HG02571 (cell line): ENCODE data around the gene CDKN1B.

ENCODE experiments used
- ATAC-seq: cut with Tn5 transposase; IDR thresholded peaks from one replicate; pipeline ENCODE4 v1.9.1; 2021; ENCODE audit warnings: mild to moderate bottlenecking, moderate library complexity; ENCODE audit not compliant: unreplicated experiment

Gene CDKN1B

DNA sequence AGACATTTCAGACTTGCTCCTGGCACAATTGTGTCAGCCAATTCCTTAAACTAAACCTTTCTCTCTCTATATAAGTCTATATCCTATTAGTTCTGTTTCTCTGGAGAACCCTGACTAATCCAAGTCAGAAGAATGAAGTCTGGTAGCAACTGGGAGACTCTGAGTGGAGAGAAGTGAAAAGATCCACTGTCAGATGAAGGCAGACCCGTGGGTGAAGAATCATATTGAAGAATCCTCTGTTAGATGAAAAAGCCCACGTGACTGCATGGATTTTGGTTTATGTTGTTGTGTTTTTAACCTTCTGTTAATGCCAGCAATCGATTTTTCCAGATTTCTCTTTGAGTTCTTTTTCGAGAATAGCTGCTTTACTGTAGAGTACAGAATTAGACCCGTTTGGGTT is 38.8 kb downstream of the CDKN1B start:
- no peak for ATAC-seq

DNA sequence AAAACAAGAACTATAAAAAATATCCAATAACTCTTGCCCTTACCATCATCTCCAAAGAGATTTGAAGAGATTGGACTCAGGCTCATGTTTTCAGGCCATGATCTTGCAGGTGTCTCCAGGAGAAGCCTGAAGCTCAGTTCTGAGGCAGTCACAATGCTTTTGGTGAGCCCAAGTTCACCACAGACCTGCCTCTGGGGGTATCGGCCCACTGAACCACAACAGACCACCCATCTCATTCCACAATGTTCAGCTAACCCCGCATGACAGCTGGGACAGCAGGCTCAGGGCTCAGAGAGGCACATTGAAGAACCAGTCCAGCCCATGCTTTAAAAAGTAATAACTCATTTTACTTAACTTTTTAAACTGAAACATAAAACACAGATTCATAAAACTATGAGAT is 40.0 kb downstream of the CDKN1B start:
- ATAC-seq = no peak

DNA sequence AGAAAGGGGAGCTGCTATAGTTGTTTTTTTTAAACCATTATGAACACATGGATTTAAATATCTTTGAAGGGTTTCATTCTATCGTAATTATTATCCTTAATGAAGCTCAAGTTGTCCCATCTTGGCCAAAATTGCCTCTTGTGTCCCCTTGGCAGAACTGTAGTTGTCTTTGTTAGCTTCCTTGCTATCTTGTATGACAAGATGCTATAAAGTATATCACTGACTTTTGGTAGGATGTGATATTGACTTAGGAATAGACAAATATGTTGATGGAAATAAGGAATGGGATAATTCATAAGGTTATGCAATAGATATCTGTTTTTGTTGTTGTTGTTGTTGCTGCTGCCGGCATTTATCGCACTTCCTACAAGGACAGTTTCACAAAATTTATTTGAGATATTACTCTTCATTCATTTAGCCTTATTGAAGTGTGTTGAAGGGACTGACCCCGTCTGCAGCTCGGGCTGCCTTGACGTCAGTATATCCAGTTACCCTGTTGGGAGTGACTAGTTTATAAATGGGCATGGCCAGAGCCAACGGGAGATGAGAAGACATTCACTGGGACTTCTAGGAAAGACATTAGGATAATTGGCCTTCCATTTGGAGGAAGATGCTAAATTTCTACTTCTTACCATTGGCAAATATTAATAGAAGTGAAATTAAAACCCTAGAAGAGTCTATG is 42.2 kb downstream of the CDKN1B start:
- no peak for ATAC-seq

DNA sequence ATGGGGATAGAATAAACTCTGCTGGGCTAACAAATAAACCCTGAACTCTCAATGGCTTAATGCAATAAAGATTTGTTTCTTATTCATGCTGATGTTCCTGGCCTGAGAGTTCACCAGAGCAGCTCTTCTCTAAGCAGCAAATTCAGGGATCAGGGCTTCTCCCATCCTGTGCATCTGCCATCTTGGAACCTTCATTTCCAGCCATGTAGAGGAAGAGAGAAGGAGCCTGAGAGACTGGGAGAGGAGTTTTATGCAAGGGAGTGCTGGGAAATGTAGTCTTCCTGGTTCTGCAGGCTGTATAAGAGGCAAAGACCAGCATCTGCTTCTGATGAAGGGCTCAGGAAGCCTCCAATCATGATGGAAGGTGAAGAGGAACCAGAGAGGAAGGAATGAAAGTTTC is 47.7 kb downstream of the CDKN1B start:
- no peak for ATAC-seq

DNA sequence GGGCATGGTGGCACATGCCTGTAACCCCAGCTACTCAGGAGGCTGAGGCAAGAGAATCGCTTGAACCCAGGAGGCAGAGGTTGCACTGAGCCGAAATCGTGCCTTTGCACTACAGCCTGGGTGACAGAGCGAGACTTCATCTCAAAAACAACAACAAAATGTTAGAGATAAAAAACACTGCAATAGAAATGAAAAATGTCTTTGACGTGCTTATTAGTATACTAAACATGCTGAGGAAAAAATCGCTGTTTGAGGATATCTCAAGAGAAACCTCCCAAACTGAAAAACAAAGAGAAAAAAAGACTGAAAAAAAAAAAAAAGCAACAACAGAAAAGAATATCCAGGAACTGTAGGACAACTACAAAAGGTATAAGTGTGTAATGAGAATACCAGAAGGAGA is 53.1 kb downstream of the CDKN1B start:
- no peak for ATAC-seq
